NCI-H226 (cell line): ENCODE measurements around the gene POLR3A.
A peak's percentile ranks its signal among the peaks of the same experiment; 100 is the strongest.

Experiments used
- DNase-seq: peaks from one replicate; pipeline ENCODE4 v3.0.0-alpha.2; 2015

Gene POLR3A

GRCh38 chr10:78045856-78046255 is 16.5 kb upstream of the POLR3A start:
- DNase-seq: no peak

DNA sequence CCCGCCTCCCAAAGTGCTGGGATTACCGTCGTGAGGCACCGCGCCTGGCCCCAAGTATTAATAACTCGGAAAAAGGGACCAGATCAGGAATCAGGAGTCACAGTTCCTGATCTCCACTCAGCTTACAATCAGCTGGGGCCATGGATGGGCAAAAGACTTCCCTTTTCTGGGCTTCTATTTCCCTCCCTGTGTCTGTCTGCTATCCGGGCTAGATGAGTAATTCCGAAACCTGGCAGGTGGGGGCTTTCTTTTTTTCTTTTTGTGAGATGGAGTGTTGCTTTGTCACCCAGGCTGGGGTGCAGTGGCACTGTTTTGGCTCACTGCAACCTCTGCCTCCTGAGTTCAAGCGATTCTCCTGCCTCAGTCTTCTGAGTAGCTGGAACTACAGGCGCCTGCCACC is 15.9 kb upstream of the POLR3A start:
- DNase-seq: no peak

DNA sequence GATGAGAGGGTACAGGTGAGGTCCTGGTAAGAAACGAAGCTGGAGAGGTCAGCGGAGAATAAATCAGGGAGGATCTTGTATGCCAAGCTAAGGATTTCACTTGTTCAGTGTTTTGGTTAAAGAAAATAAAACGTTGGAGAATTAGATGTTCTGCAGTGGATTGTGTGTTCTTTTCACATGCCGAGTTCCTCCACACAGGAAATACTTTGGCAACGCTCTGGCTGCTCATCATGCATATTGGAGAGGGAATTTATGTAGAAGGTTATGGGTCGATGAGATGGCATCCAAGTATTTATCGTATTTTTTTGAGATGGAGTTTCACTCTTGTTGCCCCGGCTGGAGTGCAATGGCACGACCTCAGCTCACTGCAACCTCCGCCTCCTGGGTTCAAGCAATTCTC is 15.4 kb upstream of the POLR3A start:
- DNase-seq: no peak

- DNase-seq: no peak
These were observed 14.9 kb upstream of the POLR3A start for GRCh38 chr10:78044179-78044578.

- no peak for DNase-seq
These were observed 13.4 kb upstream of the POLR3A start for GRCh38 chr10:78042752-78043104.

DNA sequence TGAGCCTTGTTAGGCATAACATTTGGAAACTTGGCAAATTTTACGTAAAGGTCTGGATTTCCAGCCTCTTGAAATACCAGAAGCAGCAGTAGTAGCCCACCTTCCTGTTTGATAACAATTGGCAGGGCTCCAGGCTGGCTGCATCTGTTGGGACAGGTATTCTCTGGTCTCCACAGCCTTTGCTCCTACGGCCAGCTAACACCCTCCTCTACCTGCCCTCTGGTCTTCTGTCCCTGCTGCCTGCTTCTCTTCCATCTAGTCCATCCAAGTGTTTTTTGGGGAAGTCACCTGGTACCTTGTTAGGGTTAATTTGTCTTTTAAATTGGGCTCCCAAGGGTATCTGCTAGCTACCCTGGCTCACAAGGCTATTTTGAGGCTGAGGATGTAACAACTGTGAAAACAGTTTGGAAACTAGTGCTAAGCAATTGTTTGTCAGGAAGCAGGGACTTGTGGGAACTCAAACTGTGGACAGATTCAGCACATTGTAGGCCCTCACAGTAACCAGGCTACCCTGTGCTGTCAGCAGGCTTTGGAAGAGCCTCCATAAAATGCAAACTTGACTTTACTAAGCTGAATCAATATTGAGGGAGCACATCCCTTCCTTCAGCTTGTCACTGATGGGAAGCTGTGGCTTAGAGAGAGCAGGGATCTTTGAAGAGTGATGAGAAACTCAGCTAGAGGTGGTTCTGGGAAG is 12.9 kb upstream of the POLR3A start:
- DNase-seq: no peak

DNA sequence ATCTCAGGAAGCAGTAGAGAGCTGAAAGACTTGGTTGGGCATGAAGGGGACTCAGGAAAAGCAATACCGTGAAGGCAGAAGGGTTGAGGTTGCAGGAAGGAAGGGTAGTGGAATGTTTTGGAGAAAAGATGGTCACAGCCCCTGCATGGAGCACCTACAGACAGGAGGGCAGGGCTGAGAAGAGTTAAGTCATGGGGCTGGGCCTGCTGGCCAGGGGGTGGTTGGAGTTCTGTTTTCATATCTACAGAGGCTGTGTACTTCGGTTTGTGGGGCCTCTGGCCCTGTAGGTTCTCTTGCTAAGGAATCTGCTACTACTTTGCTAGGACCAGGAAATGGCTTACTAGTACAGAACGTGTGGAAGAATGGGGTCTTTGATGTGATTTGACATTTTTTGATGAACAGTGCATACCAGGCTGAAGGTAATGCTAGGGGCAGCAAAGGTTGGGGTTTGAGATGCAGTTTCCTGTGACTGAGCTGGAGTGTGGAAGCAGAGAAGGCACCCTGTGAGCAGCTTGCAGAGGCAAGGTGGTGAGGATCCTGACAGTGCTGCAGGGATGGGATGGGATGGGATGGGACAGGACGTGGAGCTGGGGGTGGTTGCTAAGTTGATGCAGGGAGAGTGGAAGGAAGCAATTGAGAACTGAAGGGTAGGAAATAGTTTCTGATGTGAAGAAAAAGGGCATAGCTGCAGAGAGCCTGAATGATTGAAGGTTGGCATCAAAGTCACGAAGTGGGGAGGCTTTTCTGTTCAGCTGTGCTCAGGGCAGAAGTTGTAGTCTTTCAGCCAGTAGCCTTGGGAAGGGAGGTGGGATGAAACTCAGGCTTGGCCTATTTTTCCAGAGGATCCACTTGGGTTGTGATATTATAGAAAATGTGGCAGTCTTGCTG is 12.1 kb upstream of the POLR3A start:
- DNase-seq: no peak

DNA sequence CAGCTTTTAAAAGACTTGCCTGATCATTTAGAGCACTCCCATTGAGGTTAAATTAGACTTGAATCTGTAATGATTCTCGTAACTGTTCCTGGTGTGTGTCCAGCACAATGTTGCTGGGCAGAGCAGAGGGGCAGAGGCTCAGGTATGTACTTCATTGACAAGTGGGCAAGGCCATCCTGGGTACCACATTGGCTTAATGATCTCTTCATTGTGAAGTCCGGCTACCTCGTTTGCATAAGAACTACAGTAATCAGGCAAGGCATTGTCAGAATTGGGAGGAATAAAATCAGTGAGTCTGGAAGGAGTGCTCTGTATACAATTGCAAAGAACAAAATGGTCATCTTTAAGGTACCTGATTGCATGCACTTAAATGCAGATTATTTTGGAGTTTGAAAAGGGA is 10.4 kb upstream of the POLR3A start:
- no peak for DNase-seq

GRCh38 chr10:78038791-78039547 is 9.7 kb upstream of the POLR3A start:
- DNase-seq: no peak

DNA sequence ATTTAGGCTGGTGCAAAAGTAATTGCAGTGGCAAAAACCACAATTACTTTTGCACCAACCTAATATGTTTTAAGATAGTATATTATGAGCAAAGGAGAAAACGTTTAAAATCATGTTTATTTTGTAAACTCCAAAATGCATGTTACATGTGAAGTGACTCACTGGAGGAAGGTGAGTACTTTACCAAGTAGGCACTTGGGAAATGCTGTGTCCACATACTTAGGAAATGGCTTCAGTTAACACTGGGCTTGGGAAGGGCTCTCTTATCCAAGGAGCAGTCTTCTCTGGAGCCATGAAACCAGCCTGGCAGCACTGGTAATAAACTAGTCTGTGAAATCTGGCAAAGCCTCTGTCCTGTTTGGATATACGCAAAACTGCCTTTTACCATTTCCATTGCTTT is 8.8 kb upstream of the POLR3A start:
- no peak for DNase-seq

GRCh38 chr10:78035933-78036583 is 6.7 kb upstream of the POLR3A start:
- no peak for DNase-seq

GRCh38 chr10:78035437-78035836 is 6.1 kb upstream of the POLR3A start:
- no peak for DNase-seq

GRCh38 chr10:78035025-78035424 is 5.7 kb upstream of the POLR3A start:
- DNase-seq: no peak

DNA sequence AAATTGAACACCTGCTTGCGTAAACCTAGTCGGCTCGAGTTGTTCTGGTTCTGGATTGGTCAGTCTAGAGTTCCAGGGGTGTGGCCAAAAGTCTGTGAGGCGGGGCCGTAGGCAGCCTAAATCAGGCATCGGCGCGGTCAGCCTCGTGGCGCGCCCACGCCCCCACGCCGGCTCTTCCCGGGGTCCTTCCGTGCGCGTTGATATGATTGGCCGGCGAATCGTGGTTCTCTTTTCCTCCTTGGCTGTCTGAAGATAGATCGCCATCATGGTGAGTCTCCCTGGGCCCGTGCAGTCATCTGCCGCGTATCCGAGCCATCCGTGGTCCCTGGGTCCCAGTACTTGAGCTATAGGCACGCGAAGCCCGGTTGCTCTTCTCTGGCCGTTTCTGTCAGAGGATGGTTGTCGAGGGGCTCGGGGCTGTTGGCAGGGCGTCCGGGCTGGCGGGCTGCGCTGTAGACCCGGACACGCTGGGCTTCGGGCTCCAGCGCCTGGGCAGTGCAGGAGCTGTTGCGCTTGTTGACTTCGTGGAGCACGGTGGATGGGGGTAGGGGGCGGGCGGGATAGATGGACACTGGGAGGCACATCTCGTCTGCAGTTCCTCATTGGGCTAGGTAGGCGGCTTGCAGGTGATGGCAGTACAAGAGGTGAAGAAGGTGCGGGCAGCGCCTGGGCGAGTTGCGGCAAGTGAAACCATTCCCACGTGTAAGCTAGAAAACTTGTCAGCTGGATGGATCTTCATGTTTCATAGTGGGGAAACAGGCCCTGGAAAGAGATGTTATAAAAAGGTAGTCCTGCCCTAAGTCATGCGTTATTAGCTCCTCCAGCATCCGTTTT is 4.5 kb upstream of the POLR3A start, which contains the start of gene RPS24:
RPS24 (plus strand) TSS at position 227 of the 834 bp plus-strand sequence; CDS start at position 266, 39 bp downstream.
- DNase-seq: peak; percentile 89

DNA sequence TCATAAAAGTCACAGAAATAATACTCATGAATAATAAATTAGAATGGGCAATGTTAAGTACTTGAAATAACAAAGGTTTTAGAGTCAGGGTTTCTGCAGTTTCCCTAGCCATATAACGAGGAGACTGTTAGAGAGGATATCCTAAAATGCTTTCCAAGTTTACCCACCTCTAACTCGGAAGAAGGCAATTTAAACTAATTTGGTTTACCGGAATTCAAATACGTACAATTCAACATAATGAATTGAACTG is 4.0 kb upstream of the POLR3A start:
- DNase-seq: no peak

DNA sequence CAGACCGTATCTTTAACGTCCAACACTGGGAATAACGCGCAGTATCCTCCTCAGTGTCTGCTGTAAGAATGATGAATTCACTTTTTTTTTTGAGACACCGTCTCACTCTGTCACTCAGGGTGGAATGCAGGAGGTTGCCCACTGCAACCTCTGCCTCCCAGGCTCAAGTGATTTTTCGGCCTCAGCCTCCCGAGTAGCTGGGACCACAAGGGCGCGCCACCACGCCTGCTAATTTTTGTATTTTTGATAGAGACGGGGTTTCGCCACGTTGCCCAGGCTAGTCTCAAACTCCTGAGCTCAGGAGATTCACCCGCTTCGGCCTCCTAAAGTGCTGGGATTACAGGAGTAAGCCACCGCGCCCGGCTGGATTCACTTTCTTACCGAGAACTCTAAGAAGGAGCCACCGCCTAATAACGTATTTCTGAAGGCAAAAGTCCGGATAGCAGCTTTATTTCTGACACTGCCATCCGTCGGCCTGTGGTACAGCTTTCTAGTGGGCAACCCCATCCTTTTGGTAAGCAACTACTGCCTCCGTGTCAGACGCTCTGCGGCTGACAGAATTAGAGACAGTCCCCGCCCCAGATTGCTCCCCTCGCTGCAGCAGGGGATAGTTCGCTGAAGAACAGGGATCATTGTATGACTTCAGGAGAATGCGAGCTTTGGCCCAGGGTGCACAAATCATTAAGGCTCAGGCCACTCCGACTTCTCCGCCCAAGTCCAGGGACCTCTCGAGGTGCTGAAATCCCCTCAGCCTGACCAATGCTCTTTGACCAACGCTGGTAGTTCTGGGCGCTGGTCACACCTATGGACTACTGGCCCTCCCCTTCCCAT is 662 bp downstream of the POLR3A start:
- DNase-seq: no peak

GRCh38 chr10:78025685-78026364 is 3.5 kb downstream of the POLR3A start:
- no peak for DNase-seq

DNA sequence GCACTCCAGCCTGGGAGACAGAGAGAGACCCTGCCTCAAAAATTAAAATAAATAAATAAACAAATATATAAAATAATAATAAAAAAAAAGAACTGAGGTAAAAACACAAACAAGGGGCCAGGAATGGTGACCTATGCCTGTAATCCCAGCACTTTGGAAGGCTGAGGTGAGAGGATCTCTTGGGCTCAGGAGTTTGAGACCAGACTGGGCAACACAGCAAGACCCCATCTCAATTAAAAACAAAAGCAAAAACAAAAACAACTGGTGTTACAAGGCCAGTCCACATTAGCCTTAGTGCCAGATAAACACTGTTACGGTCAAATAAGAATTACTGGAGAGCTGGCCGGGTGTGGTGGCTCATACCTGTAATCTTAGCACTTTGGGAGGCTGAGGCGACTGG is 5.6 kb downstream of the POLR3A start:
- DNase-seq: no peak

DNA sequence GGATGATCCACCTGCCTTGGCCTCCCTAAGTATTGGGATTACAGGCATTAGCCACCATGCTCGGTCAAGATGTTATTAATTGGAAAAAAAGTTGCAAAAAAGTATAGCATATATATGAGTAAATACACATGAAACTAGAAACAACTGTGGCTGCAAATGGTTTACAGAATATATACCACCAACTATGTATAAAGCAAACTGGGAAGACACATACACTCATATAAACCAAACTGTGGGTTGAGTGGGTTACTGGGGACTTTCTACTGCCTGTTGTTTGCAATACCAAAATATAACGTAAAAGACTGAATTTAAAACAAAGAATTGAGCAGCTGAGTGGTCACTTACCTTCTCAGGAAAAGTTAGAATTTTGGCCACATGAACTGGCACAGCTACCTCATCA is 8.1 kb downstream of the POLR3A start:
- no peak for DNase-seq

- DNase-seq: no peak
These were observed 10.1 kb downstream of the POLR3A start for GRCh38 chr10:78019264-78019663.

DNA sequence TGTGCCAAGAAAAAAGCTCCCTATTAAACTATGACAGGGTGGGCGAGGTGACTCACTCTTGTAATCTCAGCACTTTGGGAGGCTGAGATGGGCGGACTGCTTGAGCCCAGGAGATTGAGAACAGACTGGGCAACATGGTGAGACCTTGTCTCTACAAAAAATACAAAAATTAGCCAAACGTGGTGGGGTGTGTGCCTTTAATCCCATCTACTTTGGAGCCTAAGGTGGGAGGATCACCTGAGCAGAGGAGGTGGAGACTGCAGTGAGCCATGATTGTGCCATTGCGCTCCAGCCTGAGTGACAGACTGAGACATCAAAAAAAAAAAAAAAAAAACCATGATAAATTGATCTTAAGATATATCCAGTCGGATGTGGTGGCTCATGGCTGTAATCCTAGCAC is 11.5 kb downstream of the POLR3A start:
- no peak for DNase-seq
